Stimulated activated CD8-positive, alpha-beta memory T cell treated with anti-CD3 and anti-CD28 coated beads, Interleukin-12 subunit alpha, Interleukin-12 subunit beta, amount 100 ng/mL, for 24 hours (primary cell): ENCODE data around the gene CROCC.

Experiments
- DNase-seq: peaks from one replicate; pipeline ENCODE4 v3.0.0-alpha.2; 2020; ENCODE audit errors: extremely low read depth

CROCC gene

GRCh38 chr1:16969057-16969611 is 47.4 kb downstream of the CROCC start:
- DNase-seq = no peak

GRCh38 chr1:16969651-16970050 is 47.9 kb downstream of the CROCC start:
- DNase-seq = no peak

GRCh38 chr1:16970132-16970910 is 48.6 kb downstream of the CROCC start:
- DNase-seq = no peak

- DNase-seq = no peak
Measured at GRCh38 chr1:16971341-16972188, 49.8 kb downstream of the CROCC start.

GRCh38 chr1:16972189-16972895 is 50.6 kb downstream of the CROCC start:
- DNase-seq = no peak

GRCh38 chr1:16973215-16973614 is 51.5 kb downstream of the CROCC start:
- DNase-seq = no peak

GRCh38 chr1:16975211-16975610 is 53.5 kb downstream of the CROCC start:
- DNase-seq = no peak

GRCh38 chr1:16975838-16976237 is 54.1 kb downstream of the CROCC start:
- no peak for DNase-seq

- DNase-seq = no peak
Measured at GRCh38 chr1:16976966-16977365, 55.2 kb downstream of the CROCC start.

- DNase-seq = no peak
Measured at GRCh38 chr1:16977377-16977776, 55.6 kb downstream of the CROCC start.

GRCh38 chr1:16978139-16978538 is 56.4 kb downstream of the CROCC start:
- no peak for DNase-seq

- DNase-seq = no peak
Measured at GRCh38 chr1:16978567-16979474, 57.1 kb downstream of the CROCC start.

- no peak for DNase-seq
Measured at GRCh38 chr1:16979475-16980327, 58.0 kb downstream of the CROCC start.

- DNase-seq = no peak
Measured at GRCh38 chr1:16980473-16981268, 58.9 kb downstream of the CROCC start, which contains the start of gene MFAP2. TSS of gene MFAP2 (minus strand) at chr1:16980620. CDS start at chr1:16978273, 2,347 bp downstream.

GRCh38 chr1:16981269-16981849 is 59.6 kb downstream of the CROCC start:
- no peak for DNase-seq

GRCh38 chr1:16982902-16983301 is 61.2 kb downstream of the CROCC start:
- no peak for DNase-seq

- no peak for DNase-seq
Measured at GRCh38 chr1:16983649-16984048, 61.9 kb downstream of the CROCC start.

- DNase-seq = no peak
Measured at GRCh38 chr1:16984717-16985116, 63.0 kb downstream of the CROCC start.

GRCh38 chr1:16986113-16986512 is 64.4 kb downstream of the CROCC start:
- no peak for DNase-seq
